Mammary epithelial cell (primary cell): Measurements from ENCODE around the gene HSPA6.

Experiments used
- CTCF ChIP-seq, 2 donors: IDR thresholded peaks in 1 of 2; conservative IDR thresholded peaks in 1 of 2; 2 replicates each; pipeline ENCODE4 v1.5.1; 2011 to 2012; ENCODE audit warnings: inconsistent platforms in 2 of 2, low read length in 2 of 2, mild to moderate bottlenecking in 2 of 2, control low read depth in 1 of 2, low read depth in 1 of 2; ENCODE audit not compliant: insufficient read depth in 1 of 2; ENCODE audit errors: extremely low read depth in 1 of 2
- EZH2 ChIP-seq: IDR thresholded peaks from 2 replicates; pipeline ENCODE4 v1.6.1; 2012; ENCODE audit warnings: low read length, inconsistent platforms, borderline replicate concordance

DNA sequence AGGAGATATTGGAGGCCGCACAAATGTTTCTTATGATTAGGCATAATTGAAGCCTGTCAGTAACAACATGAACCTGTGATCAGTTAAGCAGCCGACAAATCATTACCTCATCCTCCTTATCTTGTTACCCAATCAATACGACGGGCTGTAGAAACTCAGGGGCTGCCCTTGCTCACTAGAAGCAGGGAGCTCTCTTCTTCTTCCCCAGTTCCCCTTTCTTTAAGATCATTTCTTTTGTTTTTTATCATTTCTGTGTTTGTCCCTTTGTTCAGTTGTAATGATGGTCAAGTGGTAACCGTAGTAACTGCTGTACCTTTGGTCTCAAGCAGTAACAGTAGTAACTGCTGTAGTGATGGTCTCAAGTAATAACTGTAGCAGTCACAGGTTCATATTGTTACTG is 32.9 kb upstream of the HSPA6 start:
- TF ChIP-seq CTCF (conservative IDR thresholded peaks at IDR 0.05 in 1 of 2, IDR thresholded peaks at IDR 0.05 in 1 of 2; ENCODE audit: extremely low read depth in 1 of 2, insufficient read depth in 1 of 2, low read depth in 1 of 2, low read length in 2 of 2) (no peak), EZH2 (no peak)
